Measurements from ENCODE around the gene FAHD2A. TPM values are rescaled to one million over a fixed set of nuclear protein-coding genes. Genes with fewer than 3 reads are reported as not detected.

FAHD2A gene
- total RNA-seq, 2 experiments from 2014 or later: 40.8 to 44.0 TPM

GRCh38 chr2:95372845-95373244 is 29.7 kb upstream of the FAHD2A start:
- Mint-ChIP-seq H3K36me3 (ENCODE audit: low read depth) (no peaks in the 10 kb centered on the region), H3K9me3 (peaks cover 6% of the 10 kb centered on the region), H3K27ac (no peak overlapping the region), H3K4me1 (ENCODE audit: low read depth) (no peaks in the 10 kb centered on the region), H3K4me3 (no peak overlapping the region), H3K27me3 (peaks cover 12% of the 10 kb centered on the region)
- TF ChIP-seq CTCF (IDR thresholded peaks at IDR 0.05): no peak
- ATAC-seq: no peak
- intact Hi-C loops (cut with micrococcal nuclease): no loop called here
- DNase-seq: no peak
- POLR2A ChIA-PET: no interaction called here
- CTCF ChIA-PET: interaction anchor here (1.1 kb wide), 1 partner anchor 27 kb away, joined by 4 read pairs; no protein-coding TSS in a partner anchor

GRCh38 chr2:95374029-95374428 is 28.5 kb upstream of the FAHD2A start:
- ChIA-PET CTCF (interaction anchor here (1.1 kb wide), 1 partner anchor 15 kb away, joined by 3 read pairs; no protein-coding TSS in a partner anchor), POLR2A (no interaction called here)
- Mint-ChIP-seq H3K4me1 (ENCODE audit: low read depth) (no peaks in the 10 kb centered on the region), H3K36me3 (ENCODE audit: low read depth) (no peaks in the 10 kb centered on the region), H3K27ac (no peak overlapping the region), H3K27me3 (peaks cover 12% of the 10 kb centered on the region), H3K9me3 (peaks cover 6% of the 10 kb centered on the region), H3K4me3 (no peak overlapping the region)
- intact Hi-C loops (cut with micrococcal nuclease): no loop called here
- ATAC-seq (no peak), DNase-seq (no peak)
- no peak for TF ChIP-seq CTCF (IDR thresholded peaks at IDR 0.05)

GRCh38 chr2:95374451-95374920 is 28.0 kb upstream of the FAHD2A start:
- no peak for TF ChIP-seq CTCF (IDR thresholded peaks at IDR 0.05)
- intact Hi-C loops (cut with micrococcal nuclease): no loop called here
- POLR2A ChIA-PET: no interaction called here
- Mint-ChIP-seq H3K4me1 (ENCODE audit: low read depth) (no peaks in the 10 kb centered on the region), H3K36me3 (ENCODE audit: low read depth) (no peaks in the 10 kb centered on the region), H3K9me3 (peaks cover 6% of the 10 kb centered on the region), H3K4me3 (no peak overlapping the region), H3K27ac (no peak overlapping the region), H3K27me3 (peaks cover 12% of the 10 kb centered on the region)
- CTCF ChIA-PET: interaction anchor here (1.1 kb wide), 1 partner anchor 15 kb away, joined by 3 read pairs; no protein-coding TSS in a partner anchor
- no peak for ATAC-seq
- DNase-seq: no peak

- intact Hi-C loops (cut with micrococcal nuclease): no loop called here
- no peak overlapping the region for H3K27ac Mint-ChIP-seq
- peaks cover 13% of the 10 kb centered on the region for H3K27me3 Mint-ChIP-seq
- H3K9me3 Mint-ChIP-seq: peaks cover 6% of the 10 kb centered on the region
- CTCF ChIA-PET: interaction anchor here (1.1 to 1.7 kb wide), 2 partner anchors 14 to 30 kb away, joined by 3 to 7 read pairs; no protein-coding TSS in a partner anchor
- no peak for TF ChIP-seq CTCF (IDR thresholded peaks at IDR 0.05)
- POLR2A ChIA-PET: no interaction called here
- no peaks in the 10 kb centered on the region for H3K4me1 Mint-ChIP-seq (ENCODE audit: low read depth)
- H3K4me3 Mint-ChIP-seq: no peak overlapping the region
- H3K36me3 Mint-ChIP-seq (ENCODE audit: low read depth): no peaks in the 10 kb centered on the region
- ATAC-seq: no peak
- no peak for DNase-seq
Observed at GRCh38 chr2:95374921-95375471, 27.5 kb upstream of the FAHD2A start.

GRCh38 chr2:95375532-95376150 is 26.9 kb upstream of the FAHD2A start:
- H3K27me3 Mint-ChIP-seq: peaks cover 11% of the 10 kb centered on the region
- CTCF ChIA-PET: interaction anchor here (1.7 kb wide), 1 partner anchor 30 kb away, joined by 7 read pairs; no protein-coding TSS in a partner anchor
- no peak for TF ChIP-seq CTCF (IDR thresholded peaks at IDR 0.05)
- intact Hi-C loops (cut with micrococcal nuclease): no loop called here
- POLR2A ChIA-PET: no interaction called here
- H3K36me3 Mint-ChIP-seq (ENCODE audit: low read depth): no peaks in the 10 kb centered on the region
- no peak overlapping the region for H3K4me3 Mint-ChIP-seq
- peaks cover 6% of the 10 kb centered on the region for H3K9me3 Mint-ChIP-seq
- no peak for ATAC-seq
- no peak overlapping the region for H3K27ac Mint-ChIP-seq
- no peak for DNase-seq
- no peaks in the 10 kb centered on the region for H3K4me1 Mint-ChIP-seq (ENCODE audit: low read depth)

Data from activated CD8-positive, alpha-beta T cell treated with anti-CD3 and anti-CD28 coated beads for 36 hours (primary cell).